NT2/D1 (cell line): ENCODE data around the gene HES4.

ENCODE experiments used
- SUZ12 ChIP-seq: IDR thresholded peaks from 2 replicates; pipeline ENCODE4 v1.6.1; 2011; ENCODE audit not compliant: insufficient read length, insufficient read depth; ENCODE audit errors: extremely low read depth
- YY1 ChIP-seq: IDR thresholded peaks from 2 replicates; pipeline ENCODE4 v1.6.1; 2011; ENCODE audit not compliant: insufficient read length, insufficient read depth
- ZNF274 ChIP-seq: IDR thresholded peaks from 2 replicates; pipeline ENCODE4 v1.6.1; 2011; ENCODE audit warnings: mild to moderate bottlenecking, low read depth, low read length

- TF ChIP-seq ZNF274 (no peak), SUZ12 (no peak), YY1 (no peak)
Observed at GRCh38 chr1:984476-984814, 15.5 kb downstream of the HES4 start.
